Fibroblast of the conjunctiva (primary cell): Measurements from ENCODE around the gene ALKBH2.
"Not testable (repeated sequence)": the region's sequence is repeated elsewhere in the genome, so short reads cannot be mapped to it uniquely, and the experiment has no call there.

Experiments
- DNase-seq: peaks from one replicate; pipeline ENCODE4 v3.0.0-alpha.2; 2010; ENCODE audit warnings: low read depth

Gene ALKBH2

DNA sequence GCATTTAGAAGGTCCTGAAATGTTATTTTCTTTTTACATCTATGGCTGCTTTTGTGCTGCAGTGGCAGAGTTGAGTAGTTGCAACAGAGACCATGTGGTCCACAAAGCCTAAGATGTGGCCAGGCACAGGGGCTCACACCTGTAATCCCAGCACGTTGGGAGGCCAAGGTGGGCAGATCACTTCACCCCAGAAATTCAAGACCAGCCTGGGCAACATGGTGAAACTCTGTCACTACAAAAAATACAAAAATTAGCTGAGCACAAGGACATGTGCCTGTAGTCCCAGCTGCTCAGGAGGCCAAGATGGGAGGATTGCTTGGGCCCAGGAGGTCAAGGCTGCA lies 27.4 kb downstream of the ALKBH2 start:
- DNase-seq: no peak

DNA sequence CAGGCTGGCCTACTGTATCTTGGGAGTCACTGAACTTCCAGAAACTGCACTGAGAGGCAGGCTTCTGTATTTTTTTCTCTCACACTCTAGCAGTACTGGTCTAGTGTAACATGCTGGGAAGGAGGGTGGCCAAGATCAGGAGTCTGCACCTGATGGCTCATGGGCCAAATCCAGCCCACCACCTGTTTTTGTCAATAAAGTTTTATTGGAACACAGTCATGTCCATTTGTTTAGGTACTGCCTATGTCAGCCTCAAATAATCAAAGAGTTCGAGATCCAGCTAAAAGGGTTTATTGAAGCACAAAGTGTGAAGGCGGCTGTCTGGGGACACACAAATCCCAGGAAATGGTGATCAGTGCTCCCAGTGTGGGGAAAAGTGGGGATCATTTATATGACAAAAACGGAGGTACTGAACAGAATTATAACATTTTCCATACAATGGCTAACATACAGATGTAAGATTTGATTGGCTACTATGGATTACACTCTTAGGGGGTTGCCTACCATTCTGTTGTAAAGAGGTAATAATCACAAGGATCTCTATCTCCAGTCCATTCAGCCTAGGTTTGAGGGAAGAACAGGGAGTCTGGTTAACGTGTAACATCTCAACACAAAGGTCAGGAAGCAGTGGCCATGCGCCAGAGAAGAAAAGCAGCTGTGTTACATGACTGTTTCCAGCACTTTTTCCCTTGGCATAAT lies 28.0 kb downstream of the ALKBH2 start:
- no peak for DNase-seq

DNA sequence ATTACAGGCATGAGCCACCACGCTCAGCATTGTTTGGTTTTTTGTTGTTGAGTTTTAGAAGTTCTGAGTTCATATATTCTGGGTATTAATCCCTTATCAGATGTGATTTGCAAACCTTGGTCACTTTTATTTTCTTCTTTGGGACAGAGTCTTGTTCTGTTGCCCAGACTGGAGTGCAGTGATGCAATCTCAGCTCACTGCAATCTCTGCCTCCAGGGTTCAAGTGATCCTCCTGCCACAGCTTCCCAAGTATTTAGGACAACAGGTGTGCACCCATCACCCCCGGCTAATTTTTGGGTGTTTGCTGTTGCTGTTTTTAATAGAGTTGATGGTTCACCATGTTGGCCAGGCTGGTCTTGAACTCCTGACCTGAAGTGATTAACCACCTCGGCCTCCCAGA lies 29.1 kb downstream of the ALKBH2 start:
- DNase-seq: no peak

DNA sequence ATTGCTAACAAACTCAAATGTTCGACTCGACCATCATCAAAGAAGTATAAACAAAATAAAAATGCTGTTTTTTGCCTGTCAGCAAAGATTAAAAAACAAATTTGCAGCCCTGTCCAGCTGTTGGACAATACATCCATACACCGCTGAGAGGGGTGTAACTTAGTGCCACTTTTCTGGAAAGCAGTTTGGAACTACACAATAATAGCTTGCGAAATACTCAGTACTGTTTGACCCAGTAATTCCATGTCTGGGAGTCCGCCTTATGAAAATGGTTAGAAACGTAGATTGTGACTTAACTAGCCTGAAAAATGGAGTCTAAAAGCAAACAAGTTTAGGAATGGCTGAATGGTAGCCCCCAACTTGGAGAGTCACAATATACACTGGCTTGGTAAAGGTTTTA lies 34.5 kb downstream of the ALKBH2 start:
- DNase-seq: no peak

DNA sequence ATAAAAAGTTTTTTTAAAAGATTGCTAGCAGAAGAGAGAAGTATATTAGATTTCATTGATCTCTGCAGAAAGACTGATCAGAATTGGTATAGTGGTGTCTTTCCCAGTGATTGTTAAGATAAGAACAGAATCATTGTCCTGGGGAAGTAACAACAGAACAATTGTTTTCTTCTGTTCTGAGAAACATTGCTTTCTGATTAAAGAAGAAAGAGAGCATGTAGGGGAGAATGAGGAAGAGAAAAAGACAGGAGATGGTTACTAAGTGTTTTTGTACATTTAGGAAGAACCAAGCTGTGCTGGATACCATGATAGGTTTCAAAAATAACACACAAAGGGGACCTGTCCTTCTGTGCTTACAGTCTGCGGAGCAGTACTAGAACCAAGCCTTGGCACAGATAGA lies 35.9 kb downstream of the ALKBH2 start:
- DNase-seq: no peak

DNA sequence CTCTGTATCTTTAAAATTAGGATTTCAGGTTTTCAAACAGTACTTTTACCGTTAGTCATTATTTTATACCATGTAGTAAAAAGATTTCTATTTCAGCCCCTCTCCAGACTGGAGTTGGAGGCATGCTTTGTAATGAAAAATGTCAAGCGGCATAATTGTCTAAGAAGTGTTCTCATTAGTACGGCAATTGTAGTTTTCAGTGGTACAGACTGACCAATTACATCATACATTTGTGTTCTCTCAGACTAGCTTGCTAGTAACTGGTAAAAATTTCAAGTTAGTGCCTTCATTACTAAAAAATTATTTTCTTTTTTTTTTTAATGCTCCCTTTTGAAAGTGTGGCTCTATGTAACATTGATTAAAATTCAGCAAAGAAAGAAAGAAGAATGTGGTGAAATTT lies 36.4 kb downstream of the ALKBH2 start:
- DNase-seq: no peak

DNA sequence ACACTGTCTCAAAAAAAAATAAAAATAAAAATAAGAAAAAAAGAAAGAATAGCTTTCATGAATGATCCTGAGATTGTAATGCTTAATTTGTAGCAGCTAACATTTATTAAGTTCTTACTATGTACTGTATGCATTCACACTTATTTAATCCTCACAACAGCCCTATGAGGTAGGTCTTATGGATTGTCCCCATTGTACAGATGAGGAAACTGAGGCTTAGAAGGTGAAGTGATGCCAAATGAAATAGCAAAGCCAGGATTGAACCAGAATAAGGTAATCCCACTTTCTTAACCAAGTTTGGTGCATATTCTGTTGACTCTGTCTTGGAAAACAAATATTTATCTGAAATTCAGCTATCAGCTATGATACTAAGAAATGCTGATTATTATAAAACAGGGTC lies 38.8 kb downstream of the ALKBH2 start:
- DNase-seq: no peak

DNA sequence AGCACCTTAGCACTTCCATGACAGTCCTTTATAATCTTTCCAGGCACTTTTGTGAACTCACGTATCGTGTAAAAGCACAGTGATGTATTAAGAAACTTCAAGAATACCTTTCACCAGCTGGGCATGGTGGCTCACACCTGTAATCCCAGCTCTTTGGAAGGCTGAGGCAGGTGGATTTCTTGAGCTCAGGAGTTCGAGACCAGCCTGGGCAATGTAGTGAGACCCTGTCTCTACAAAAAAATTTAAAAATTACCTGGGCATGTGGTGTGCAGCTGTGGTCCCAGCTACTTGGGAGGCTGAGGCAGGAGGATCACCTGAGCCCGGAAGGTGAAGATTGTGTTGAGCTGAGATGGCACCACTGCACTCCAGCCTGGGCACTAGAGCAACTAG lies 39.2 kb downstream of the ALKBH2 start:
- not testable (repeated sequence) for DNase-seq

DNA sequence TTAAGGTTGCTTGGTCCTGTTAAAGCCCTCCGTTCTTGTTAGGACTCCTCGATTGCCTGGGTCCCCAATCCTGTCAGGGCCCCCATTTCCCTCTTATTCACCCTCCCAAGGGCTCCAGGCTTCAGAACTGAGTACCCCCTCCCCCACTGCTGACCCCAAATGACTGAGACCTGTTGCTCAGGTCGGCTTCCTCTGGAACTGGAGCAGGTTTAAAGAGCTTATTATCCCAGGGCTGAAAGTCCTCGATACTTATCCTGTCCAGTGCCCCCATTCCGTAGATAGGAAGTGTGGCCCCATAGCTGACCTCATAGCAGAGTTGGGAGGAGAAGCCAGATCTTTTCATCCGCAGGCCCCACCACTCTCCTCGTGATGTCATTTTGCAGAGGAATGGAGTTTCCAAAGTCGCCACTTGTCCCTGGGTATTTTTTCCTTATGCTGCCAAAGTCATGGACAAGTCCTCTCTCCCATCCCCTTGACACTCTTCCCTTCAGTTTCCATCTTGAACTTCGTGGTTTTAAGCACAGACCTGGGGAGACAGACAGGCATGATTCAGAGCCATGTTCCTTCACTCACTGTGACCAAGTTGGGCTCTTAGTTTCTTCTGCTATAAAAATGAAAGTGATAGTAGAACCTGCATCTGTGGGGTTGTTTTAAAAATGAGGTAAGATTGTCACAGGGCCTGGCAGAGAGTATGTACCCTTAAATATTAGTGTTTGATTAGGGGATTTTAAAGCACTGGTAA lies 39.7 kb downstream of the ALKBH2 start:
- DNase-seq: no peak

DNA sequence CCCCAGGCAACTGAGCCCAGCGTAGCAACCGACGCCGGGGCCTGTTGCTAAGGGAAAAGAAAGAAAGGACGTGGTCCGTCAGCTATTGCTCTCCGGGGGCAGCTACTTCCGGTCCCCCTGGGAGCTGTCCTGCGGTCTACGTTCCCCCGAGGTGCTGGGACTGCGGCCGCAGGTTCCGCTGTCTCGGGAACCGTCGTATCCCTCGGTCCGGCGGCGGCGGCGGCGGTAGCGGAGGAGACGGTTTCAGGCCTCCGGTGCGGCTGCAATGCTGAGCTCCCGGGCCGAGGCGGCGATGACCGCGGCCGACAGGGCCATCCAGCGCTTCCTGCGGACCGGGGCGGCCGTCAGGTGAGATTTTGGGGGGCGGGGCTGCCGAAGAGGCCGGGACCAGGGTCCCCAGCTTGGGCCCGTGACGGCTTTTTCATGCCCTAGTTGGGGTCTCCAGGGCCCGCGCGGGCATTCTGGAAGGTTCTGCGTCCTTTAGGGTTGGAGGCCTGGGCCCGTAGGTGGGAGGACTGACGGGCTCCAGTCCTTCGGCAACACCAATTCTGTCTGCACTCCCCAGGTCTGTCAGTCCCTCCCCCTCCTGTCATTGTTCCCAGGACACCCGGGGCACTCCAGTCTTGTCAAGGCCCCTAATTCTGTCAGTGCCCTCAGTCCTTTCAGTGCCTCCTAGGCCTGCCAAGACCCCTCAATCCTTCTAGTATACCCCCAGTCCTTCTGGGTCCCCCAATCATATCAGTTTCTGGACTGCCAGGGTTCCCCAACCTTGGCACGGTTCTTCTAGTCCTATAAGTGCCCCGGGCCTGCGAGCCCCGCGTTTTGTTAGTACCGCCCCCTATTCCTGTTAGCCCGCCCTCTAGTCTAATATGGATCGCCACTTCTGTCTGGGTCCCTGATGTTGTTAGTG lies 40.6 kb downstream of the ALKBH2 start, which contains the start of gene USP30:
Gene USP30, plus strand, starts transcription at position 163 of the 910 bp plus-strand sequence. Its CDS starts 103 bp downstream, at position 266.
- DNase-seq: peak; percentile 63

DNA sequence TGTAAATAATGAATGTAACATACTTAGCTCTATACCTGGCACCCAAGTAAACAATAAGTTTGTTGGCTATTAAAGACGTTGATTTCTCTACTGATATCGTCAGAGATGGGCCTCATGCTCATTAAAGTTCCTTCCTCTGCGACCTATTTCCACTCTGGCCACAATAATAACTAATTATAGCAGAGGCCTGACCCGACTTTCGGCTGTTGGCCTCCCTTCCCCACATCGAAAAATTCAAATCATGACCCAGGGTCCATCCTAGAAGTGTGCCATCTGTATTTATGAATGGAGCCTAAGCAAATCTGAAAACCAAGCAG lies 41.2 kb downstream of the ALKBH2 start:
- DNase-seq: no peak

DNA sequence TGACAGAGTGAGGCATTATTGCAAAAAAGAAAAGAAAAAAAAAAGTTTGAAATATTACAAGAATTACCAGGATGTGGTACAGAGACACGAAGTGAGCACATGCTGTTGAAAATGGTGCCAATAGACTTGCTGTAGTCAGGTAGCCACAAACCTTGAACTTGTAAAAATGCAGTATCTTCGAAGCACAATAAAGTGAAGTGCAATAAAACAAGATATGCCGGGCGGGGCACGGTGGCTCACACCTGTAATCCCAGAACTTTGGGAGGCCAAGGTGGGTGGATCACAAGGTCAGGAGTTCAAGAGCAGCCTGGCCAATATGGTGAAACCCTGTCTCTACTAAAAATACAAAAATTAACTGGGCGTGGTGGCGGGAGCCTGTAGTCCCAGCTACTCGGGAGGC lies 43.5 kb downstream of the ALKBH2 start:
- not testable (repeated sequence) for DNase-seq

DNA sequence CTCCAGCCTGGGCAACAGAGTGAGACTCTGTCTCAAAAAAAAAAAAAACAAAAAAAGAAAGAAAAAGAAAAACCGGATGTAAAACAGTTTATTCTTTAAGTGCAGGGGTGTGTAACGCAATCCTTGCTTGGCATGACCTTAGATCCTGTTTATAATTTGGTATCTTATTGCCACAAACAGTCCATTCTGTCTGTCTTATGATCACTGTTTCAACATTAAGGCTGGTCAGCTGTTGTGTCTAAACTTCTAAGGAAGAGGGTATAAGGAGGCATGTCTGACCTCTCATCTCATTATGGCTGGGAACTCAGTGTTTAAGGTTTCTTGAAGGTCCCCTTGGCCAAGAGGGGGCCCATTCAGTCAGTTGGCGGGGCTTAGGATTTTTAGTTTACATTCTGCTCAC lies 44.6 kb downstream of the ALKBH2 start:
- DNase-seq: not testable (repeated sequence)

DNA sequence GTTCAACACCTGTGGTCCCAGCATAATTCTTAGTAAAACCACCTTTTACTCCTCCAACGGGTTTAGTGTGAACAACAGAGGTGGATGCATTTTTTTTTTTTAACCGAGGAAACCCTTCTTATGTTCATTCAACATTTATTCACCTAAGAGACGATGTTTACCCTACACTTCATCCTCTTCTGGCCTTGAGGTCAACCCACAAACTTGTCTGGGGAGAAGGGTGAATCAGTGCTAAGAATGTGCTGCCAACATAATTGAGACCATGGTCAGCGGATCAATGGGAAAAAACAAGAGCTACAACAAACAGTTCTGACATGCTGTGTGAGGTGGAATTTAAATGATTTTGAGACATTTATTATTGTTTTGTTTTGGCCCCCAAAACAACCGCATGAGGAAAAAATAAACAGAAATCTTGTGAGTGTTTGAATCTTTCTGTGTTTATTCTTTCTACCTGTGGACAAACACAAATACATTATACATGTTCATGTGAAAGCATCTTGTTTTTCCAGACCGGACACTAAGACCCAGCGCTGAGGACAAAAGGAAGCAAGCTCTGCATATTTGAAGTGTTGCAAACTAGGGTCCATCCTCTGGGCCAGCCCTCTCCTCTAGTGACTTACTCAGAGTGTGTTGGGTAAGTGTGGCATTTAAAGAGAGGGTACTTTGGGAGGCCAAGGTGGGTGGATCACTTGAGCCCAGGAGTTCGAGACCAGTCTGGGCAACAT lies 46.0 kb downstream of the ALKBH2 start:
- DNase-seq: no peak

DNA sequence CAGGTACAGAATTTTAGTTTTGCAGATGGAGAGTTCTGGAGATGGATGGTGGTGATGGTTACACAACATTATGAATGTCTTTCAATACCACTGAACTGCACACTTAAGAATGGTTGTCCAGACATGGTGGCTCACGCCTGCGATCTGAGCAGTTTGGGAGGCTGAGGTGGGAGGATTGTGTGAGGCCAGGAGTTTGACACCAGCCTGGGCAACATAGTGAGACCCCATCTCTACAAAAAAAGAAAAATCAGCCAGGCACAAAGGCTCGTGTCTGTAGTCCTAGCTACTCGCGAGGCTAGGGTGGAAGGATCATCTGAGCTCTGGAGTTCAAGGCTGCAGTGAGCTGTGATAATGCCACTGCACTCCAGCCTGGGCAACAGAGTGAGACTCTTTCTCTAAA lies 49.0 kb downstream of the ALKBH2 start:
- no peak for DNase-seq
